Measurements from ENCODE around the gene BMF. TPM values are rescaled to one million over a fixed set of nuclear protein-coding genes. Genes with fewer than 3 reads are reported as not detected.
A peak's percentile ranks its signal among the peaks of the same experiment; 100 is the strongest.

BMF gene
- total and polyA plus RNA-seq, 2 of the 4 experiments (the other 2 are of a cell fraction): 2.4 to 2.9 TPM

- intact Hi-C loops (cut with micrococcal nuclease) (no loop called here), in situ Hi-C loops (cut with MboI; ENCODE audit: low sequenced_read_pairs) (no loop called here), dilution Hi-C loops (cut with HindIII; ENCODE audit: low sequenced_read_pairs, unreplicated experiment) (no loop called here)
- H2BK20ac ChIP-seq (ENCODE audit: low read depth, low read length): no peak overlapping the region
- no peak overlapping the region for H3K4ac ChIP-seq (ENCODE audit: low read depth, low read length)
- no peak overlapping the region for H2AK5ac ChIP-seq (ENCODE audit: low read depth, low read length)
- ChIA-PET CTCF (no interaction called here), POLR2A (ENCODE audit: unreplicated experiment) (no interaction called here)
- H3K9ac ChIP-seq (ENCODE audit: low read depth, low read length): no peak overlapping the region
- H2BK15ac ChIP-seq (ENCODE audit: low read depth, low read length): no peak overlapping the region
- no peak overlapping the region for H3K4me3 ChIP-seq (ENCODE audit: insufficient read depth, low read depth, low read length)
- H3K18ac ChIP-seq (ENCODE audit: low read depth, low read length): no peak overlapping the region
- no peak overlapping the region for H3K56ac ChIP-seq (ENCODE audit: extremely low read depth, insufficient read depth, low read length)
- H2AFZ ChIP-seq (replicated peaks; ENCODE audit: low read length, poor library complexity): no peak overlapping the region
- H3K9me1 ChIP-seq (ENCODE audit: insufficient read depth, low read length): no peaks in the 10 kb centered on the region
- ATAC-seq (ENCODE audit: low read depth): no peak
- DNase-seq: no peak
- no peaks in the 10 kb centered on the region for H3K27me3 ChIP-seq (ENCODE audit: control insufficient read depth, insufficient read depth, low read length)
- H3K27ac ChIP-seq (ENCODE audit: insufficient read depth, low read length): no peak overlapping the region
- H3K4me2 ChIP-seq (ENCODE audit: low read depth, low read length): no peak overlapping the region
- no peak overlapping the region for H2BK5ac ChIP-seq (ENCODE audit: low read depth, low read length, poor library complexity, severe bottlenecking)
- H2AK9ac ChIP-seq (replicated peaks; ENCODE audit: low read depth, low read length, poor library complexity): no peak overlapping the region
- BruUV-seq (replicated peaks): no TSS peak
- no peaks in the 10 kb centered on the region for H3K36me3 ChIP-seq (ENCODE audit: control insufficient read depth, insufficient read depth, low read length)
- H3K9me3 ChIP-seq (ENCODE audit: control insufficient read depth, insufficient read depth, low read length): no peaks in the 10 kb centered on the region
- H2BK120ac ChIP-seq (ENCODE audit: low read depth, low read length): no peak overlapping the region
- H3K79me1 ChIP-seq (ENCODE audit: low read depth in 1 of 2, low read length in 2 of 2): no peaks in the 10 kb centered on the region
- 64% methylated on average over 5 of the region's 6 CpGs; no CpG with 5 or more reads in 1 of the 2 experiments for WGBS, 2 experiments (ENCODE audit: extremely low coverage in 2 of 2, insufficient read length in 1 of 2)
- no peak for TF ChIP-seq MXI1 (IDR thresholded peaks at IDR 0.05; ENCODE audit: borderline replicate concordance, low read depth, low read length)
- peak; percentile 39; the same call in 1 of the 2 replicates for TF ChIP-seq CEBPB (IDR thresholded peaks at IDR 0.05; ENCODE audit: low read depth, low read length)
- H4K91ac ChIP-seq (ENCODE audit: insufficient read depth, low read depth, low read length): no peak overlapping the region
- no peak overlapping the region for H4K5ac ChIP-seq (ENCODE audit: low read depth, low read length)
- 0 out of 2 replicates have a peak, but pooled peaks cover 1% of the 10 kb centered on the region for H3K4me1 ChIP-seq (ENCODE audit: control insufficient read depth, insufficient read depth, low read length)
- H3K23ac ChIP-seq (ENCODE audit: low read depth, low read length): no peak overlapping the region
- H3K14ac ChIP-seq (replicated peaks; ENCODE audit: low read depth, low read length): no peak overlapping the region
- no peaks in the 10 kb centered on the region for H4K20me1 ChIP-seq (ENCODE audit: insufficient read depth, low read length)
- no peak overlapping the region for H4K8ac ChIP-seq (ENCODE audit: low read depth in 2 of 2, low read length in 2 of 2)
Measured at GRCh38 chr15:40151499-40151898, 42.8 kb upstream of the BMF start.
